Nucleus accumbens (tissue), 56 donors: ENCODE measurements around the gene SRA1.

Source experiments
- DNase-seq, 56 donors: peaks; one replicate each; lab custom pipeline; 2025; lab: John Stamatoyannopoulos, UW

SRA1 gene

DNA sequence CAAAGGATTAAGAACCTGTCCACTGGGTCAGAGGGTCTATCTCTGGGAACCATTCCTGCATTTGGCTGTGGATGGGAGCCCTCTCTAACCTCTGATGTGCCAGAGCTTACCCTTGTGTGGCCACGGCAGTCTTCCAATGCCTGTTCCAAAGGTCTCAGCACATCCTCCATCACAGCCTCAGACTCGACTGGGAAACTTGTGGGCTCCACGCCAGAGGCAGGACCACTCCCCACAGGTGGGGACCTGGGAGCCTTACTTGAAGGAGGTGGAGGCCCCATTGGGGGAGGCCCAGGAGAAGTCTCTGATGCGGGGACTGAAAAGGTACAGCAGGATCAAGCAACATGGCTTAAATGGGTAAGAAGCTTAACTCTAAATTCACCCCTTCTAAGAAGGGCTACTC lies 5.4 kb downstream of the SRA1 start:
- DNase-seq, result no peak

GRCh38 chr5:140550147-140551079 lies 6.9 kb downstream of the SRA1 start:
- DNase-seq, result peak in 2 of 56 donors; percentile 14 to 25

DNA sequence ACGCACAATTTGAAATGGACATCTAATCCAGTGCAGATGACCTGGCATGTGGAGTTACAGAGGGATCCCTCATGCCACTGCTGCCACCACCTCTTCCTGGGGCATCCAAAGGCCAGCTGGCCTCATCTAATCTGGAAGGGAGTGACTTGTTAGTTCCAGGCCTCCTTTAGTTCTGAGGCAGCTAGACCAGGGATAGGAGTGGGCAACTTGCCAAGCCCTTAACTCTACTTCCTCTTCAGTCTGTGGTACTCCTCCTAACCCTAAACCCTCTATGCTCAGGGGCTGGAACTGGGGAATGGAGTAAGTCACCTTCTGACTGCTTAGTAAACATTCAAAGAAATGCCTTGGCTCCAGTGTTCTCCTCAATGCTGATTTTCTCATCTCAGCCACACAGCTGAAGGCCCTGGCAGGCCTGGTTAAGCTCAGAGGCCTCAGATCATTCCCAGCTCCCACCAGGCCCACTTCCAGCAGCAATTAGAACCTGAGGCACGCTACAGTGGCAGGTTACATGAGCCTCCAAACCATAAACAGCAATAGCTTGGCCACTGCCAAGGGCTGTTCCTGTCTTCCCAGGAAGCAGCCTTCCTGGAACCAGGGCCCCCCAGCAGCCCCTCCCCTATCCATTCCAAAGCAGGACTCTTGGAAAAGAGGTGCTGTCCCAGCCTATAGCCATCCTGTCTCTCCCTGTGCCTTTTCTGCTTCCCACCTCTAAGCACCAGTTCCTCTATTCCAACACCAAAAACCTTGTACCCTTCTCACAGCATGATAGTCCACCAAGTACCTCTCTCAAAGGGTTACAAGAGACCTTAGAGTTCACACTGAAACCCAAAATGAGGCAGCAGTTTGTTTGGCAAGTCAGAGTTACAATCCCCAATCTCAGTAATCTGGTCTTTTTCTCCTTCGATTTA lies 7.8 kb downstream of the SRA1 start:
- DNase-seq, result peak in 7 of 56 donors; percentile 5 to 37 (median 18)

DNA sequence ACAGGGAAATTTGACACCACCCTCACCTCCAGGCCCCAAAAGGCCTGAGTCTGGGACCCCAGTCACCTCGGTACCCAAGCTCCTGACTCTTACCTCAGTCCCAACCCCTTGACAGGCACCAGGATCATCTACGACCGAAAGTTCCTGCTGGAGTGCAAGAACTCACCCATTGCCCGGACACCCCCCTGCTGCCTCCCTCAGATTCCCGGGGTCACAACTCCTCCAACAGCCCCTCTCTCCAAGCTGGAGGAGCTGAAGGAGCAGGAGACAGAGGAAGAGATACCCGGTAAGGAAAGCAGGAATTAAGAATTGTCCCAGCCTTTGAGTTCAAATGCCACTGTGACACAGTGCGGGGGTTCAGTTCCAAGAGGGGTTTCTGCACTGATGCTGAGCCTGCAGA lies 8.5 kb downstream of the SRA1 start:
- DNase-seq, result no peak

GRCh38 chr5:140548300-140548688 lies 9.0 kb downstream of the SRA1 start:
- no peak for DNase-seq

DNA sequence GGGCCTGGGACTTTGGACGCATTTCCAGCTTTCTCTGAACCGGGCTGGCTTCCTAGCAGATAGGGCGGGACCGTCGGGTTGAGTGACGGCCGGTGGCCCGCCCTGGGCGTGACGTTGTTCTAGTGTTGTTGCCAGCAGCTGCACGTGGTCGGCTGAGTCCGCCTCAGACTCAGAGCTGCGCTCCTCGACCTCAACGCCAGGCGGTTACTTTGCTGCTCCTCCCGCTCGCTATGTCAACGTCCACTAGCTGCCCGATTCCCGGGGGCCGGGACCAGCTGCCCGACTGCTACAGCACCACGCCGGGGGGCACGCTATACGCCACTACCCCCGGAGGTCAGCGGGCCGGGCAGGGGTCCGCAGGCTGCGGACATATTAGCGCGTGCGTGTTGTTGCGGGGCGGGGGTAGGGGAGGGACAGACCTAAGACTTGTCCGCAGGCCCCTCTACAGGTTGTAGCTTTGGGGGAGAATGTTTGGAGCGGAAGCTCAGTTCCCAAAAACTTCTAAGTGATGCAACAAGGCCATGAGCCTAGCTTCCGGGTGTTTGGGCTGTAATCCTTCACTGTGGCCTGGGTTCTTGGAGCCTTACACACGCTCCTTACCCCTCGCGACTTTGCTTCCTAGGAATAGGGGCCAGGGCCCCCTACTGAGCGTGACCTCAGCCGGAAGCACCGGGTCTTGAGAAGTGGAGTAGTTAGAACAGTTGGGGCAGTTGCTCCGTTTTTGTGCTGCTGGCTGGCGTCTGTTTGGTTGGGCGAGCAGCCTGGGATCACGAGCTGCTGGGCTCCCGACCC lies 9.6 kb downstream of the SRA1 start, which contains the start of gene EIF4EBP3:
TSS of gene EIF4EBP3 (plus strand) at position 155 of the 792 bp plus-strand sequence. CDS start at position 231, 76 bp downstream.
- DNase-seq, result peak; percentile 58 to 98 (median 93)

GRCh38 chr5:140546851-140547507 lies 10.3 kb downstream of the SRA1 start:
- DNase-seq, result no peak

DNA sequence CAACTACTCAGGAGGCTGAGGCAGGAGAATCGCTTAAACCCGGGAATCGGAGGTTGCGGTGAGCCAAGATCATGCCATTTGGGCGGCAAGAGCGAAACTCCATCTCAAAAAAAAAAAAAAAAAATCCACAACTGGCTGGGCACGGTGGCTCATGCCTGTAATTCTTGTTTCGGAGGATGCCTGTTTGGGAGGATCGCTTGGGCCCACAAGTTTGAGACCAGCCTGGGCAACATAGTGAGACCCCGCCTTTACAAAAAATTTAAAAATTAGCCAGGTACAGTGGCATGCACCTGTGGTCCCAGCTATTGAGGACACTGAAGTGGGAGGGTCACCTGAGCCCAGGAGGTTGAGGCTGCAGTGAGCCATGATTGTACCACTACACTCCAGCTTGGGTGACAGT lies 11.7 kb downstream of the SRA1 start:
- no peak for DNase-seq

GRCh38 chr5:140544986-140545385 lies 12.3 kb downstream of the SRA1 start:
- DNase-seq, result no peak

DNA sequence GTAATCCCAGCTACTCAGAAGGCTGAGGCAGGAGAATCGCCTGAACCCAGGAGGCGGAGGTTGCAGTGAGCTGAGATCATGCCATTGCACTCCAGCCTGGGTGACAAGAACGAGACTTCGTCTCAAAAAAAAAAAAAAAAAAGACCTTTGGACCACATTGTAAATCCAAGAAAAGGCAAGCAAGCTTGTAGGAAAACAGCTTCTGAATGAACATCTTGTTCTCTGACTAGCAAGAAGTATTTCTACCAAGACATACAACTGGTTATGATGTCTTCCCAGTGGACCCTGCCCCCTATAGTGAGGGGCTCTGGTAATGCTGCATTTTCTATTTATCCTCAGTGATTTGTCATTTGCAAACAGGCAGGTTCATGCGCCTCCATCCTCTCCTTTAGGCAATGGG lies 14.3 kb downstream of the SRA1 start:
- DNase-seq, result no peak

DNA sequence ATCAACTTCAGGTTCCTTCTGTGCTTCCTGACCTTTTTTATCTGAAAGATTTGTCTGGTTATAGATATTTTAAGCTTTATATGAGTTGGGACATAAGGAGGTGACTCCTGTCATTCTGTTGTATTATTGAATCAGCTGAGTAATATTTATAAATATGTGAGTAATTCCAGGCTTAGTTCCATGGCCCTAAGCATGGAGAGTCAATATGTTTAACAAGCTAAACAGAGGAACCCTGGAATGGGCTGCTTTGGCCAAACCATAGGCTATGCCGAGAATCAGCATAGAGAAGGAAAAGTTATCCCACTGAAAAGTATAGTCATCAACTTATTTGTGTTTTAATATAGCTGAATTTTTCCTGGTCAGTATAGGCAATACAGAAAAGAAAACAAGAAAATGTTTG lies 17.0 kb downstream of the SRA1 start:
- no peak for DNase-seq

DNA sequence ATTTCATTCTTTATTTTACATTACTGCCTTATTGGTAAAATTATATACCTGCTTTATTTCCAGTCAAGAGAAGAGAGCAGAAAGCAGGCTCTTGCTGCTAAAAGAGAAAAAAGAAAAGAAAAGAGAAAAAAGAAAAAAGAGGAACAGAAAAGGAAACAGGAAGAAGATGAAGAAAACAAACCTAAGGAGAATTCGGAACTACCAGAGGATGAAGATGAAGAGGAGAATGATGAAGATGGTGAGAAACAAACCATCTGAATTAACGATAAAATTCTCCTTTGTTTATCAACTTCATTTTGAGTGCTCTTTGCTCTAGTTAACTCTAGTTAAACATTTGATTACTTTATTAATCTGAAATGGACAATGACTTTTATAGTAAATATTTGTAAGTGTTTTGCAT lies 33.3 kb downstream of the SRA1 start:
- no peak for DNase-seq

- DNase-seq, result no peak
Observed at GRCh38 chr5:140513124-140513523, 44.1 kb downstream of the SRA1 start.

DNA sequence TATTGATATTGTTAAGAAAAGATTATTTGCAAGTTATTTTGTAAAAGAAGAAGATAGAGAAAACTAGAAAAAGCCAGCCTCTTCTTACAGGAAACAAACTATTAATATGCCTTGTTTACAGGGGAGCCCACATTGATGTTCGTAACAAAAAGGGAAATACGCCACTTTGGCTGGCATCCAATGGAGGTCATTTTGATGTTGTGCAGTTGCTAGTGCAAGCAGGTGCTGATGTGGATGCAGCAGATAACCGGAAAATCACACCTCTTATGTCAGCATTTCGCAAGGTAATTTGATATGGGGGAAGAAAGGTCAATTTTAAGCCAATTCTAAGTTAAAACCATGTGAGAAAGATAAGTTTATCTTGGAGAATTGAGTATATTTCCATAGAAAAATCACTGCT lies 47.4 kb downstream of the SRA1 start:
- DNase-seq, result no peak

- DNase-seq, result no peak
Observed at GRCh38 chr5:140502834-140503233, 54.4 kb downstream of the SRA1 start.
